OCI-LY3 (cell line): ENCODE data around the gene HOXC6.

Source experiments
- CTCF ChIP-seq: fragments of 200-600, 300-600 bp; sonication (generic); IDR thresholded peaks from 2 replicates; pipeline ENCODE4 v1.5.1; 2014; ENCODE audit warnings: antibody characterized with exemption, low read length, low read depth
- EZH2phosphoT487 ChIP-seq: fragments of 200-600 bp; shearing (Covaris generic); IDR thresholded peaks from 2 replicates; pipeline ENCODE4 v1.6.1; 2018; ENCODE audit warnings: antibody characterized with exemption, mixed run types, low read depth

GRCh38 chr12:54047964-54048303 is 19.7 kb downstream of the HOXC6 start:
- TF ChIP-seq CTCF (no peak), EZH2phosphoT487 (no peak)
